ENCODE measurements around the gene WWTR1.

GRCh38 chr3:149655826-149656574 lies 1.8 kb downstream of the WWTR1 start:
- TF ChIP-seq CTCF (conservative IDR thresholded peaks at IDR 0.05 in 1 of 2, IDR thresholded peaks at IDR 0.05 in 1 of 2; ENCODE audit: extremely low read depth in 1 of 2, insufficient read depth in 1 of 2, low read depth in 1 of 2, low read length in 2 of 2) = peak in 1 of 2 donors; percentile 7
- TF ChIP-seq EZH2 (IDR thresholded peaks at IDR 0.05; ENCODE audit: borderline replicate concordance, low read length) = no peak

Measured in mammary epithelial cell (primary cell).